Measurements from ENCODE around the gene VEZT. TPM values are rescaled to one million over a fixed set of nuclear protein-coding genes. Genes with fewer than 3 reads are reported as not detected.

Gene VEZT
- total RNA-seq, 3 donors from 2014 or later, result 58.4 to 72.8 (median 61.6) TPM

GRCh38 chr12:95266254-95266653 is 48.6 kb downstream of the VEZT start:
- no peaks in the 10 kb centered on the region for H3K36me3 ChIP-seq (ENCODE audit: low read depth)
- H3K4me3 ChIP-seq, result no peak overlapping the region
- H3K9me3 ChIP-seq, result no peaks in the 10 kb centered on the region
- ATAC-seq (no peak), DNase-seq (no peak)
- TF ChIP-seq CTCF (IDR thresholded peaks at IDR 0.05), result no peak
- intact Hi-C loops (cut with DNase I, micrococcal nuclease), result no loop called here
- H3K4me1 ChIP-seq (ENCODE audit: low read depth), result no peaks in the 10 kb centered on the region

GRCh38 chr12:95269892-95270291 is 52.3 kb downstream of the VEZT start:
- intact Hi-C loops (cut with DNase I, micrococcal nuclease), result no loop called here
- H3K36me3 ChIP-seq (ENCODE audit: low read depth), result no peaks in the 10 kb centered on the region

GRCh38 chr12:95271465-95271864 is 53.9 kb downstream of the VEZT start:
- intact Hi-C loops (cut with DNase I, micrococcal nuclease), result no loop called here
- no peaks in the 10 kb centered on the region for H3K9me3 ChIP-seq
- TF ChIP-seq CTCF (IDR thresholded peaks at IDR 0.05), result no peak
- no peaks in the 10 kb centered on the region for H3K4me1 ChIP-seq (ENCODE audit: low read depth)
- no peak overlapping the region for H3K4me3 ChIP-seq
- no peak for ATAC-seq
- no peak for DNase-seq
- H3K36me3 ChIP-seq (ENCODE audit: low read depth), result no peaks in the 10 kb centered on the region

More at GRCh38 chr12:95269892-95270291, 52.3 kb downstream of the VEZT start:
- ATAC-seq (no peak), DNase-seq (no peak)
- Histone ChIP-seq H3K9me3 (no peaks in the 10 kb centered on the region), H3K4me3 (no peak overlapping the region), H3K4me1 (ENCODE audit: low read depth) (no peaks in the 10 kb centered on the region)
- no peak for TF ChIP-seq CTCF (IDR thresholded peaks at IDR 0.05)

DNA sequence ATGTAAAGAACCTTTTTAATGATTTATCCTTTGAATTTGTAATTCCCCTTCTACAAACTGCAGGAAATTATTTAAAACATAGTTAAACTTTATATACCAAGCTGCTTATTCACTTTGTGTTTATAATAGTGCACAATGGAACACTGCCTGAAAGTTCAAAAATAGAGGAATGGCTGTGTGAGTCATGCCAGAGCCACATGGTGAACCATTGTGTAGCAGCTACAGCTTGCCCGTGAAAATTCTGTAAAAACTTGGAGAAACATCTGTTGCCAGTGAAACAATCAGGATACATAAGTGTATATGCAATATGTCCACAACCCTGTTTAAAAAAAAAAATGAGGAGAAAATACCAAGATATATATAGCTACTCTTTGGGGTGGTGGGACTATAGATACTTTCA is 59.5 kb downstream of the VEZT start:
- DNase-seq (no peak), ATAC-seq (no peak)
- Histone ChIP-seq H3K4me1 (ENCODE audit: low read depth) (no peaks in the 10 kb centered on the region), H3K4me3 (no peak overlapping the region), H3K36me3 (ENCODE audit: low read depth) (no peaks in the 10 kb centered on the region), H3K9me3 (no peaks in the 10 kb centered on the region)
- intact Hi-C loops (cut with DNase I, micrococcal nuclease), result no loop called here
- no peak for TF ChIP-seq CTCF (IDR thresholded peaks at IDR 0.05)

GRCh38 chr12:95279856-95280255 is 62.2 kb downstream of the VEZT start:
- TF ChIP-seq CTCF (IDR thresholded peaks at IDR 0.05), result no peak
- intact Hi-C loops (cut with DNase I, micrococcal nuclease), result no loop called here
- H3K36me3 ChIP-seq (ENCODE audit: low read depth), result peaks cover 3% of the 10 kb centered on the region
- no peak for ATAC-seq
- DNase-seq, result no peak
- no peaks in the 10 kb centered on the region for H3K4me1 ChIP-seq (ENCODE audit: low read depth)
- H3K9me3 ChIP-seq, result no peaks in the 10 kb centered on the region
- H3K4me3 ChIP-seq, result no peak overlapping the region

DNA sequence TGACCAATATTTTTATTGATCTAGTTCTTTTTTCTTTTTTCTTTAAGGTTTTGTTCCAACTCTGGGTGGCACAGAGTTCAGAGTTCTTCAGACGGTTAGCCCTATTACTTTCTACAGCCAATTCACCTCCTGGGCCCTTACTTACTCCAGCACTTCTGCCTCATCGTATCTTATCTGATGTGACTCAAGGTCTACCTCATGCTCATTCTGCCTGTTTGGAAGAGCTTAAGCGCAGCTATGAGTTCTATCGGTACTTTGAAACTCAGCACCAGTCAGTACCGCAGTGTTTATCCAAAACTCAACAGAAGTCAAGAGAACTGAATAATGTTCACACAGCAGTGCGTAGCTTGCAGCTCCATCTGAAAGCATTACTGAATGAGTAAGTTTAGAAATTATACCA is 64.7 kb downstream of the VEZT start:
- no peaks in the 10 kb centered on the region for H3K4me1 ChIP-seq (ENCODE audit: low read depth)
- no peaks in the 10 kb centered on the region for H3K9me3 ChIP-seq

More for the DNA sequence above, 64.7 kb downstream of the VEZT start:
- ATAC-seq (no peak), DNase-seq (no peak)
- peaks cover 3% of the 10 kb centered on the region for H3K36me3 ChIP-seq (ENCODE audit: low read depth)
- intact Hi-C loops (cut with DNase I, micrococcal nuclease), result no loop called here
- no peak for TF ChIP-seq CTCF (IDR thresholded peaks at IDR 0.05)
- H3K4me3 ChIP-seq, result no peak overlapping the region

All from mucosa of descending colon (tissue), 3 donors.